IMR-90 (cell line): Measurements from ENCODE around the gene CELF5. TPM values are rescaled to one million over a fixed set of nuclear protein-coding genes. Genes with fewer than 3 reads are reported as not detected.

ENCODE experiments used
- ATAC-seq: fragments of 200-7000 bp; cut with Tn5 transposase; 2 replicates; pipeline ENCODE4 v1.9.1; 2020; ENCODE audit warnings: low read depth, mild to moderate bottlenecking, moderate library complexity
- BruUV-seq: library from RNA; stranded (reverse); fragments of 400-500 nt; replicated peaks from 2 replicates; lab custom pipeline; 2021; lab: Mats Ljungman, UMichigan
- CTCF ChIA-PET: fragments of 300-600 bp; formaldehyde crosslinking; extraction: SDS; loops from one replicate; lab custom pipeline; 2021; ENCODE audit warnings: antibody characterized with exemption; lab: Yijun Ruan, JAX
- POLR2A ChIA-PET: fragments of 300-600 bp; sonication (Branson Sonifier 250); formaldehyde crosslinking; loops from one replicate; lab custom pipeline; 2022; ENCODE audit warnings: antibody characterized with exemption; ENCODE audit not compliant: unreplicated experiment; lab: Charles Lee
- DNase-seq: peaks from one replicate; pipeline ENCODE4 v3.0.0; 2013
- H2AFZ ChIP-seq: replicated peaks from 2 replicates; pipeline ENCODE3; 2013; ENCODE audit warnings: low read length, mild to moderate bottlenecking; ENCODE audit not compliant: poor library complexity
- H2AK5ac ChIP-seq: 2 replicates; pipeline ENCODE4 v1.6.1; 2013; ENCODE audit warnings: low read depth, low read length, inconsistent platforms
- H2AK9ac ChIP-seq: replicated peaks from 2 replicates; pipeline ENCODE3; 2013; ENCODE audit warnings: mild to moderate bottlenecking, low read depth, low read length, moderate library complexity; ENCODE audit not compliant: poor library complexity
- H2BK120ac ChIP-seq: 2 replicates; pipeline ENCODE4 v1.6.1; 2013; ENCODE audit warnings: low read depth, low read length, inconsistent platforms
- H2BK15ac ChIP-seq: 3 replicates; pipeline ENCODE4 v1.6.1; 2013; ENCODE audit warnings: low read depth, low read length, inconsistent platforms
- H2BK20ac ChIP-seq: 2 replicates; pipeline ENCODE4 v1.6.1; 2013; ENCODE audit warnings: low read depth, mild to moderate bottlenecking, inconsistent platforms, low read length, moderate library complexity
- H2BK5ac ChIP-seq: 2 replicates; pipeline ENCODE4 v1.6.1; 2013; ENCODE audit warnings: mild to moderate bottlenecking, low read depth, low read length, inconsistent platforms; ENCODE audit not compliant: poor library complexity, severe bottlenecking
- H3K14ac ChIP-seq: replicated peaks from 2 replicates; pipeline ENCODE4 v1.6.1; 2013; ENCODE audit warnings: low read depth, low read length, inconsistent platforms
- H3K18ac ChIP-seq: 2 replicates; pipeline ENCODE4 v1.6.1; 2013; ENCODE audit warnings: low read depth, low read length, control low read depth
- H3K23ac ChIP-seq: 2 replicates; pipeline ENCODE4 v1.6.1; 2013; ENCODE audit warnings: low read depth, low read length, inconsistent platforms
- H3K27ac ChIP-seq: 2 replicates; pipeline ENCODE4 v1.5.1; 2013; ENCODE audit warnings: mild to moderate bottlenecking, control low read depth, low read length; ENCODE audit not compliant: insufficient read depth
- H3K27me3 ChIP-seq: 2 replicates; pipeline ENCODE4 v1.6.1; 2013; ENCODE audit warnings: low read length; ENCODE audit not compliant: control insufficient read depth, insufficient read depth
- H3K36me3 ChIP-seq: 2 replicates; pipeline ENCODE4 v1.6.1; 2013; ENCODE audit warnings: low read length, mixed read lengths; ENCODE audit not compliant: control insufficient read depth, insufficient read depth
- H3K4ac ChIP-seq: 2 replicates; pipeline ENCODE4 v1.6.1; 2013; ENCODE audit warnings: low read depth, low read length, inconsistent platforms
- H3K4me1 ChIP-seq: 2 replicates; pipeline ENCODE4 v1.6.1; 2013; ENCODE audit warnings: low read length, mixed read lengths; ENCODE audit not compliant: control insufficient read depth, insufficient read depth
- H3K4me2 ChIP-seq: 2 replicates; pipeline ENCODE4 v1.6.1; 2013; ENCODE audit warnings: low read depth, mild to moderate bottlenecking, control low read depth, low read length, moderate library complexity
- H3K4me3 ChIP-seq: 2 replicates; pipeline ENCODE4 v1.5.1; 2013; ENCODE audit warnings: low read depth, mild to moderate bottlenecking, control low read depth, low read length, moderate library complexity; ENCODE audit not compliant: insufficient read depth
- H3K56ac ChIP-seq: 2 replicates; pipeline ENCODE4 v1.6.1; 2013; ENCODE audit warnings: low read length, inconsistent platforms; ENCODE audit not compliant: insufficient read depth; ENCODE audit errors: extremely low read depth
- H3K79me1 ChIP-seq, 2 experiments: 2 replicates each; pipeline ENCODE4 v1.6.1; 2013; ENCODE audit warnings: low read length in 2 of 2, inconsistent platforms in 1 of 2, low read depth in 1 of 2
- H3K9ac ChIP-seq: 2 replicates; pipeline ENCODE4 v1.6.1; 2013; ENCODE audit warnings: low read depth, low read length, control low read depth
- H3K9me1 ChIP-seq: 2 replicates; pipeline ENCODE4 v1.6.1; 2013; ENCODE audit warnings: low read length, inconsistent platforms; ENCODE audit not compliant: insufficient read depth
- H3K9me3 ChIP-seq: 2 replicates; pipeline ENCODE4 v1.6.1; 2013; ENCODE audit warnings: low read length; ENCODE audit not compliant: control insufficient read depth, insufficient read depth
- H4K20me1 ChIP-seq: 2 replicates; pipeline ENCODE4 v1.6.1; 2013; ENCODE audit warnings: low read length, inconsistent platforms; ENCODE audit not compliant: insufficient read depth
- H4K5ac ChIP-seq: 2 replicates; pipeline ENCODE4 v1.6.1; 2013; ENCODE audit warnings: mild to moderate bottlenecking, low read depth, low read length, control low read depth
- H4K8ac ChIP-seq, 2 experiments: 2 replicates each; pipeline ENCODE4 v1.6.1; 2013; ENCODE audit warnings: low read depth in 2 of 2, low read length in 2 of 2, control low read depth in 1 of 2, inconsistent platforms in 1 of 2
- H4K91ac ChIP-seq: 2 replicates; pipeline ENCODE4 v1.6.1; 2013; ENCODE audit warnings: low read depth, low read length, inconsistent platforms; ENCODE audit not compliant: insufficient read depth
- BHLHE40 ChIP-seq: fragments of 150-350 bp; IDR thresholded peaks from 2 replicates; pipeline ENCODE4 v1.6.1; 2016; ENCODE audit warnings: mild to moderate bottlenecking, low read depth, low read length
- CEBPB ChIP-seq: IDR thresholded peaks from 2 replicates; pipeline ENCODE4 v1.6.1; 2012; ENCODE audit warnings: low read depth, low read length, improper control_type of control experiment
- CHD1 ChIP-seq: IDR thresholded peaks from 2 replicates; pipeline ENCODE4 v1.6.1; 2012; ENCODE audit warnings: low read depth, low read length, improper control_type of control experiment
- CTCF ChIP-seq: conservative IDR thresholded peaks from 2 replicates; pipeline ENCODE4 v1.5.1; 2012; ENCODE audit warnings: mild to moderate bottlenecking, low read depth, low read length, improper control_type of control experiment
- ELK1 ChIP-seq: fragments of 150-350 bp; IDR thresholded peaks from 2 replicates; pipeline ENCODE4 v1.6.1; 2016; ENCODE audit warnings: low read depth, mild to moderate bottlenecking, low read length, moderate library complexity, borderline replicate concordance
- FOS ChIP-seq: fragments of 150-350 bp; IDR thresholded peaks from 2 replicates; pipeline ENCODE4 v1.6.1; 2016; ENCODE audit warnings: low read depth, low read length
- MAFK ChIP-seq: IDR thresholded peaks from 2 replicates; pipeline ENCODE4 v1.6.1; 2012; ENCODE audit warnings: low read depth, low read length, improper control_type of control experiment
- MAZ ChIP-seq: IDR thresholded peaks from 2 replicates; pipeline ENCODE4 v1.6.1; 2012; ENCODE audit warnings: low read depth, mild to moderate bottlenecking, low read length, improper control_type of control experiment, moderate library complexity, borderline replicate concordance
- MXI1 ChIP-seq: IDR thresholded peaks from 2 replicates; pipeline ENCODE4 v1.6.1; 2012; ENCODE audit warnings: low read depth, mild to moderate bottlenecking, low read length, moderate library complexity, borderline replicate concordance
- NFE2L2 ChIP-seq: fragments of 150-350 bp; IDR thresholded peaks from 2 replicates; pipeline ENCODE4 v1.6.1; 2016; ENCODE audit warnings: low read depth, mild to moderate bottlenecking, low read length
- POLR2A ChIP-seq: IDR thresholded peaks from 2 replicates; pipeline ENCODE4 v1.6.1; 2012; ENCODE audit warnings: mild to moderate bottlenecking, low read depth, low read length
- RAD21 ChIP-seq: IDR thresholded peaks from 2 replicates; pipeline ENCODE4 v1.6.1; 2012; ENCODE audit warnings: low read length, improper control_type of control experiment
- RCOR1 ChIP-seq: IDR thresholded peaks from 2 replicates; pipeline ENCODE4 v1.6.1; 2012; ENCODE audit warnings: mild to moderate bottlenecking, low read length, improper control_type of control experiment; ENCODE audit not compliant: insufficient replicate concordance
- RFX5 ChIP-seq: IDR thresholded peaks from 2 replicates; pipeline ENCODE4 v1.8.0; 2012; ENCODE audit warnings: low read depth, mild to moderate bottlenecking, low read length, moderate library complexity
- SMC3 ChIP-seq: fragments of 150-350 bp; IDR thresholded peaks from 2 replicates; pipeline ENCODE4 v1.6.1; 2016; ENCODE audit warnings: low read depth, mild to moderate bottlenecking, antibody characterized with exemption, low read length, moderate library complexity
- USF2 ChIP-seq: fragments of 150-350 bp; IDR thresholded peaks from 2 replicates; pipeline ENCODE4 v1.6.1; 2017; ENCODE audit warnings: mild to moderate bottlenecking, antibody characterized with exemption, low read length, low read depth
- WGBS, 2 experiments: methylation state at CpG; one replicate each; pipeline versions ENCODE4 v1.1.5 to v1.1.7; 2013; ENCODE audit warnings: missing lambda C conversion rate in 2 of 2; ENCODE audit not compliant: insufficient read length in 1 of 2; ENCODE audit errors: extremely low coverage in 2 of 2; 5-methylcytosine and 5-hydroxymethylcytosine counted together
- dilution Hi-C: fragments of 300-500 bp; cut with HindIII; formaldehyde crosslinking; loops from one replicate; pipeline ENCODE4 v1.14.3; 2018; ENCODE audit warnings: low sequenced_read_pairs; ENCODE audit not compliant: unreplicated experiment
- in situ Hi-C: fragments of 300-500 bp; cut with MboI; formaldehyde crosslinking; loops from 3 replicates; pipeline ENCODE4 v1.14.3; 2019; ENCODE audit warnings: low sequenced_read_pairs, inconsistent platforms, mixed read lengths
- intact Hi-C: fragments of 100-400 bp; cut with micrococcal nuclease; formaldehyde crosslinking; loops from 2 replicates; pipeline ENCODE4 v1.10.0; 2022
- polyA plus RNA-seq, 3 experiments: library from polyadenylated mRNA; depleted of rRNA; stranded (reverse); fragments of >200 nt; gene quantifications; 2 replicates each; pipeline ENCODE4 v1.2.3, GENCODE V29; 2012; ENCODE audit warnings: low replicate concordance in 1 of 3
- total RNA-seq: library from RNA; depleted of rRNA; stranded (reverse); fragments of >200 nt; gene quantifications from 2 replicates; pipeline ENCODE4 v1.2.3, GENCODE V29; 2012

CELF5 gene
- total and polyA plus RNA-seq, 2 of the 4 experiments (the other 2 are of a cell fraction) = 0.02 TPM; not detected in 1

- Histone ChIP-seq H3K36me3 (no peaks in the 10 kb centered on the region), H4K5ac (no peak overlapping the region), H3K4me1 (peaks cover 2% of the 10 kb centered on the region; the same call in 1 of the 2 replicates), H4K20me1 (no peaks in the 10 kb centered on the region; the same call in 1 of the 2 replicates), H2AK9ac (no peak overlapping the region), H3K9me1 (no peaks in the 10 kb centered on the region), H3K23ac (no peak overlapping the region), H3K27ac (no peak overlapping the region), H2AK5ac (no peak overlapping the region), H3K4me2 (no peak overlapping the region), H3K27me3 (peaks cover 8% of the 10 kb centered on the region), H3K4me3 (no peak overlapping the region), H2AFZ (no peak overlapping the region), H4K8ac (no peak overlapping the region), H3K18ac (no peak overlapping the region), H3K14ac (no peak overlapping the region), H2BK5ac (no peak overlapping the region), H3K9me3 (no peaks in the 10 kb centered on the region), H2BK15ac (no peak overlapping the region), H2BK120ac (no peak overlapping the region), H4K91ac (no peak overlapping the region), H3K9ac (no peak overlapping the region), H2BK20ac (no peak overlapping the region), H3K79me1 (no peaks in the 10 kb centered on the region), H3K56ac (no peak overlapping the region), H3K4ac (no peak overlapping the region)
- dilution Hi-C loops = no loop called here
- POLR2A ChIA-PET = no interaction called here
- intact Hi-C loops = no loop called here
- CTCF ChIA-PET = no interaction called here
- BruUV-seq = no TSS peak
- TF ChIP-seq FOS (no peak), SMC3 (no peak), ELK1 (no peak), USF2 (no peak), CHD1 (no peak), CTCF (no peak), RFX5 (no peak), POLR2A (no peak), RAD21 (no peak), MAFK (no peak), BHLHE40 (no peak), MXI1 (no peak), RCOR1 (no peak), CEBPB (no peak), MAZ (no peak), NFE2L2 (no peak)
- WGBS, 2 experiments = 78% methylated on average over 7 of the region's 12 CpGs; no CpG with 5 or more reads in 1 of the 2 experiments
- ATAC-seq (no peak), DNase-seq (no peak)
- in situ Hi-C loops = no loop called here
These were observed 3.9 kb upstream of the CELF5 start for GRCh38 chr19:3220576-3220975.
